ENCODE measurements around the gene STAG1.

DNA sequence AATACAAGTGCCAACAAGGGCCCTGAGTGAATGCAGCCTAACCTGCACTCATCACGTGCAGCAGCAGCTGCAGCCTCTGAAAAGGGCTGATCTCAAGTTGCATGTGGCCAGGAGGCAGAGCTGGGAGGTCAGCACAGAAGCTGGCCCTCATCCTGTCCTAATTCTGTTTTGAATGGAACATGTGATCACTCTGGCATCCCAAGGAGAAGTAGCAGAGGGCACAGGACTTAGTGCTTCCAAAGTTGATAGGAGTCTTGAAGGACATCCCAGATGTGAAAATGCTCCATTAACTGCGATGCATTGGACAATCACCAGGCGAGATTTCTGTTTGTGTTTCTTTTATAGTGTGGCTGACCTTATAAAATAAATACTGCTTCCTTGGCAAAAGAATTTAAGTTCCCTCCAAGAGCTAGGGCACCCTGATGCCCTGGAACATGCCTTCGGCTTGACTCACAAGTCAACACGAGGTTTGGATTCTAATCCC lies 31.6 kb upstream of the STAG1 start:
- TF ChIP-seq, protein P1, sequence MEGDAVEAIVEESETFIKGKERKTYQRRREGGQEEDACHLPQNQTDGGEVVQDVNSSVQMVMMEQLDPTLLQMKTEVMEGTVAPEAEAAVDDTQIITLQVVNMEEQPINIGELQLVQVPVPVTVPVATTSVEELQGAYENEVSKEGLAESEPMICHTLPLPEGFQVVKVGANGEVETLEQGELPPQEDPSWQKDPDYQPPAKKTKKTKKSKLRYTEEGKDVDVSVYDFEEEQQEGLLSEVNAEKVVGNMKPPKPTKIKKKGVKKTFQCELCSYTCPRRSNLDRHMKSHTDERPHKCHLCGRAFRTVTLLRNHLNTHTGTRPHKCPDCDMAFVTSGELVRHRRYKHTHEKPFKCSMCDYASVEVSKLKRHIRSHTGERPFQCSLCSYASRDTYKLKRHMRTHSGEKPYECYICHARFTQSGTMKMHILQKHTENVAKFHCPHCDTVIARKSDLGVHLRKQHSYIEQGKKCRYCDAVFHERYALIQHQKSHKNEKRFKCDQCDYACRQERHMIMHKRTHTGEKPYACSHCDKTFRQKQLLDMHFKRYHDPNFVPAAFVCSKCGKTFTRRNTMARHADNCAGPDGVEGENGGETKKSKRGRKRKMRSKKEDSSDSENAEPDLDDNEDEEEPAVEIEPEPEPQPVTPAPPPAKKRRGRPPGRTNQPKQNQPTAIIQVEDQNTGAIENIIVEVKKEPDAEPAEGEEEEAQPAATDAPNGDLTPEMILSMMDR (IDR thresholded peaks at IDR 0.05): no peak
- TF ChIP-seq POLR2A (IDR thresholded peaks at IDR 0.05): no peak
- TF ChIP-seq POLR2AphosphoS5 (IDR thresholded peaks at IDR 0.05): no peak

All from stomach (tissue), 4 donors.